GM12801 (cell line): ENCODE results near the gene MED27.

ENCODE experiments used
- TF ChIP-seq, protein P1 (sequence below): IDR thresholded peaks from one replicate; pipeline ENCODE4 v1.5.1; 2011; ENCODE audit warnings: control low read depth; ENCODE audit not compliant: insufficient read length; ENCODE audit errors: extremely low read depth

Gene MED27

DNA sequence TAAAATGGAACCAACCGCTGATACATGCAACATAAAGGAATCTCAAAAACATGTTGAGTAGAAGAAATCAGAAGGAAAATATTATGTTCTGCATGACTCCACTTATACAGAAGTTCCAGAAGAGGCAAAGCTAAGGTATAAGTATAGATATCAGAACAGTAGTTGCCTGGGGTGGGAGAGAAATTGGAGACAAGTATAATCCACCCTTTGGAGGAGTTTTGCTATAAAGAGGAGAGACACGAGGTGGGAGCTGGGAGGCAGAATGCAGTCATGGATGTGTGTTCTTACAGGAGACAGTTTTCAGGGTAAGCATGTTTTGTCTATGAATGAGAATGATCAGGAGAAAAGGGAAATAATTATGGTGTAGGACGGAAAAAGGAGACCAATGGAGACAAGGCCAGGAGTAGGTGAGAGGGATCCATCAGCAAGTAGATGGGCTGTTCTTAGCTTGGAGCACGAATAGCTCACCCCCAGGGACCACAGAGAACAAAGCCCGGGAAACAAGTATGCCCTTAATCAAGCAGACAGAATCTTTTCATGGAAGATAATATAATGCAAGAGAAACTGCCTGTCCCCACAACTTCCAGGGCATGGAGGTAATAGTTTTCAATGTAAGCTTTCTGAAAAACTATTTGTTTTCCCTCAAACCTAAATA is 72.2 kb downstream of the MED27 start:
- TF ChIP-seq, protein P1, sequence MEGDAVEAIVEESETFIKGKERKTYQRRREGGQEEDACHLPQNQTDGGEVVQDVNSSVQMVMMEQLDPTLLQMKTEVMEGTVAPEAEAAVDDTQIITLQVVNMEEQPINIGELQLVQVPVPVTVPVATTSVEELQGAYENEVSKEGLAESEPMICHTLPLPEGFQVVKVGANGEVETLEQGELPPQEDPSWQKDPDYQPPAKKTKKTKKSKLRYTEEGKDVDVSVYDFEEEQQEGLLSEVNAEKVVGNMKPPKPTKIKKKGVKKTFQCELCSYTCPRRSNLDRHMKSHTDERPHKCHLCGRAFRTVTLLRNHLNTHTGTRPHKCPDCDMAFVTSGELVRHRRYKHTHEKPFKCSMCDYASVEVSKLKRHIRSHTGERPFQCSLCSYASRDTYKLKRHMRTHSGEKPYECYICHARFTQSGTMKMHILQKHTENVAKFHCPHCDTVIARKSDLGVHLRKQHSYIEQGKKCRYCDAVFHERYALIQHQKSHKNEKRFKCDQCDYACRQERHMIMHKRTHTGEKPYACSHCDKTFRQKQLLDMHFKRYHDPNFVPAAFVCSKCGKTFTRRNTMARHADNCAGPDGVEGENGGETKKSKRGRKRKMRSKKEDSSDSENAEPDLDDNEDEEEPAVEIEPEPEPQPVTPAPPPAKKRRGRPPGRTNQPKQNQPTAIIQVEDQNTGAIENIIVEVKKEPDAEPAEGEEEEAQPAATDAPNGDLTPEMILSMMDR, result no peak

DNA sequence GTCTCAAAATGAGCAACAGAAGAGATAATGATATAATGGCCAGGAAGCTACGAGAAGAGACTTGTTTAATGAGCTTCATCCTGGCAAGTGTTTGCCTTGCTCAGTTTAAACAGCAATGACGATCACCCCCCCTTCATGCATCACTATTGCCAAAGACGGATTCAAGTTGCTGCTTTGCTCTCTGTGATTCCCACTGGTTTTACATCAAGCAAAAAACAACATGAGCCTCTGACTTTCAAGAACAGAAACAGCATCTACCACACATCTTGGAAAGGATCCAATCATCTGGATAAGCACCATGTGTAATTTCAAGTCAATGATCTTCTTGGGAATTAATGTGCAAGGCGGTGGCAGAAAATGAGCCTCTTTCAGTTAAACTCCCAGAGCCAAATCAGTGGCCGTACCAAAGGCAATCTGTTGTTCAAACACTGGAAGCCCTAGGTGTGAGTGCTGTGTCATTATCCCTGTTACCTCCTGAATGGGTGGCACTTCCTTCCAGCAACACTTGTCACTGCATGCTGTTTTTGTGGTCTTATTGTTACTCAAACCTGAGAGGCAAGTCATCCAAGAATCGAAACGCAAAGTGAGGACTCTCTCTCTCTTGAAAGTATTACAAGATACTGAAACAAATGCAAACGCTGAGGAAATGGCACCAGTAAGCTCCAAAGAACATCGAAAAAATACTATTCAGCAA is 72.8 kb downstream of the MED27 start:
- TF ChIP-seq, protein P1, result no peak

DNA sequence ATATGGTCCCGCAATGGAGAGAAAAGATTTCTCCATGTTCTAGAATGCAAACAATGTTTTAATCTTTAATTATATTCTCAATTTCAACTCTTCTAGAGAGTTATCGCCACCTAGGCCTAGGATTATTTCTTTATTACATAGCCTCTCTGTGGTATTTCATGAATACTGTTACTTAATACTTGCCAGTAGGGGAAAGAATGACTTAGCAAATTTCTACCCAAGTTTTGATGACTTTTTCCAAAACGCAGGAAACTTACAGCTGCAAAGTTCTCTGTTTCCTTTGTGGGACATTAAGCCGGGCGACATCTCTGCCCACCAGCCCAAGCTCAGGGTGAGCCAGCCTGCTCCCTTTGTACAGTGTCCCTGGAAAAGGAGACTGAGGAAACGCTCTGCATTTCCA is 73.8 kb downstream of the MED27 start:
- TF ChIP-seq, protein P1, result no peak

DNA sequence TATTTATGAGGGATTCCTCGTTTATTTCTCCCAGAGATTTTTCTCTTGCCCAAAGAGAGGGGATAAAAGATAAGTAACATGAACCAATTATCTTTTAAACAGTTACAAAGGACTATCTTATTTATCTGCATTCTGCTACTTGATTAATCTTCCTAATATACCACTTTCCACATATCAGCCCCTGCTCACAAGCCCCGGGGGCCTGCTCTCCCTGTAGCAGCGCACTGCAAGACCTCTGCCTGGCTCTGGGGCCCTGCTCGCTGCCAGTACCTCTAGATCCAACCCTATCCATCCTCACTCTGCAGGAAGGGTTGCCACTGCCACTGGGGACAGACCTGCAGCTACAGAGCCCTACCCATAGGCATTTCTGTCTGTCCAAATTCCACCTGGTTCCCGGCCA is 75.3 kb downstream of the MED27 start:
- TF ChIP-seq, protein P1, result no peak

DNA sequence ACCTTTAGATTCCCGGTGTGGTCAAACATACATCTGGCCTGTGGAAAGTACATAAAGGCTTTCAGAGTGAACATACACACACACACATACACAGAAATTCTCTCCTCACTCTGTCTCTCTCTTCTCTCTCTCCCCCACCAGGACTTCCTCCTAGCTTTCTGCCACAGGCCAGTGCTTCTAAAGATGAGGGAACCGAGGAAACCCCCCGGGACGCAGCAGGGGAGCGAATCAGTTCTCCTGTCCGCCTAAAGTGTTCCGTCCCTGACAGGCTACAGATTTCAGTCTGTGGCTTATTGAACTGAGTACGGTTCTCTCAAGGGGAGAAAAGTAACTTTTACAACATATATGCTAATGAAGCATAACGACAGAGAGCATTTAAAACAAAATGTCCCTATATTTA is 75.8 kb downstream of the MED27 start:
- TF ChIP-seq, protein P1, result no peak

DNA sequence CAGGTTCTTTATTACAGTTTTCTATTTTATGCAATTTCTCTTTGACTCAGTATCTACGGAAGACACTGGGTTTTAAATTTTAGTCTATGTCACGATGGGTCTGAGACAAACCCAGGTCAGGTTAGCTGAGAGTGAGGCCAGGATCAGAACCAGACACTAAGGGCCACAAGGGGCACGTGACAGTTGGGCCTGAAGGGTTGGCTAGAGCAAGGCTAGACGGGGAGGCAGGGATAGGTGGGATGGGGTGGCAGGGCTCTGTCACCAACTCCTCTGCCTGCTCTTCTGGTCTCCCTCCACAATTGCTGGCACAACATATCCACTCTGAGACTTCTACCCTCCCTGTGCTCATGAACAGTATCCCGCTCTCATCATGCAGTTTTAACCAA is 76.4 kb downstream of the MED27 start:
- TF ChIP-seq, protein P1, result no peak

DNA sequence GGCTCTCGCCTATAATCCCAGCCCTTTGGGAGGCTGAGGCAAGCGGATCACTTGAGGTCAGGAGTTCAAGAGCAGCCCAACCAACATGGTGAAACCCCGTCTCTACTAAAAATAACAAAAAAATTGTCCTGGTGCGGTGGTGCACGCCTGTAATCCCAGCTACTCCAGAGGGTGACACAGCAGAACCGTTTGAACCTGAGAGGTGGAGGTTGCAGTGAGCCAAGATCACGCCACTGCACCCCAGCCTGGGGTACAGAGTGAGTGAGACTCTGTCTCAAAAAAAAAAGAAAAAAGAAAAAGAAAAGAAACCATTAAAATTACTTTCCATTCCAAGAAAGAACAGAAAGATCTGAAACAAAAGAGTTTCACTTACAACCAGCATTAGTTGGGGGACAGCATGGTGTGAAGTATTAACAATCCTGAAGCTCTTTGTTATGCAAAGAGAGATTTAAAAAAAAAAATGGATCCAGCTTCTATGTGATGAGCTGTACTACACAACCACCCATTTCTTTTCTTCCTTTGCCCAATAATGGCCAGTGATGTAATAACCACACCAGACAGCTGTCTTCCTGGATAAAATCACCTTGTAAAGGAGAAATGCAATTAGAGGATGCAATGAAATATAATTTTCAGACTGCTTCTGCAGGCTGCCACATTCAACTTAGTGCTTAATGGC is 76.9 kb downstream of the MED27 start:
- TF ChIP-seq, protein P1, result no peak
